ENCODE data around the gene DMAC2L. TPM values are rescaled to one million over a fixed set of nuclear protein-coding genes. Genes with fewer than 3 reads are reported as not detected.
A peak's percentile ranks its signal among the peaks of the same experiment; 100 is the strongest.

The DMAC2L gene
- total and polyA plus RNA-seq, 10 of the 15 experiments (the other 5 are each of a cell fraction or from before 2014, with no cell fraction given): 9.5 to 76.3 (median 28.2) TPM

DNA sequence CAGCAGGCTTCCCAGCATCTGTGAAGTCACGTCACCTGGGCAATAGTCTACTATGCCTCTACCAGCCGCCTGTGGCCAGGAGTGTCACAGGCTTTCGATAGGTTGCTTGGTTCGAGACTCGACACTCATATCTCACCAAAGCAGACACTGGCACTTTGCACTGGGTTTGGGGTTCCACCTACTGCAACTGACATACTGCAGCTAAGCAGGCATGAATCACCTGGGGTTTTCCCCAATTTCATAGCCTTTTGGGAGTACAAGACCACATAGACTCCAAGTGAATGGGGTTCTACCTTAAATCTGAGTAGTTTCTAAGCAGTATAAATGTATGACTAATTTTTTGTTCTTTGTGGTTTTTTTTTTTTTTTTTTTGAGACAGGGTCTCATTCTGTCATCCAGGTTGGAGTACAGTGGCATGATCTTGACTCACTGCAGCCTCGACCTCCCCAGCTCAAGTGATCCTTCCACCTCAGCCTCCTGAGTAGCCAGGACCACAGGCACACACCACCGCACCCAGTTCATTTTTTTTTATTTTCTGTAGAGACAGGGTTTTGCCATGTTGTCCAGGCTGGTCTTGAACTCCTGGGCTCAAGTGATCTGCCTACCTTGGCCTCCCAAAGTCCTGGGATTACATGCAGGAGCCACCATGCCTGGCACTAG is 32.1 kb downstream of the DMAC2L start (continued):
- TF ChIP-seq, protein P1, sequence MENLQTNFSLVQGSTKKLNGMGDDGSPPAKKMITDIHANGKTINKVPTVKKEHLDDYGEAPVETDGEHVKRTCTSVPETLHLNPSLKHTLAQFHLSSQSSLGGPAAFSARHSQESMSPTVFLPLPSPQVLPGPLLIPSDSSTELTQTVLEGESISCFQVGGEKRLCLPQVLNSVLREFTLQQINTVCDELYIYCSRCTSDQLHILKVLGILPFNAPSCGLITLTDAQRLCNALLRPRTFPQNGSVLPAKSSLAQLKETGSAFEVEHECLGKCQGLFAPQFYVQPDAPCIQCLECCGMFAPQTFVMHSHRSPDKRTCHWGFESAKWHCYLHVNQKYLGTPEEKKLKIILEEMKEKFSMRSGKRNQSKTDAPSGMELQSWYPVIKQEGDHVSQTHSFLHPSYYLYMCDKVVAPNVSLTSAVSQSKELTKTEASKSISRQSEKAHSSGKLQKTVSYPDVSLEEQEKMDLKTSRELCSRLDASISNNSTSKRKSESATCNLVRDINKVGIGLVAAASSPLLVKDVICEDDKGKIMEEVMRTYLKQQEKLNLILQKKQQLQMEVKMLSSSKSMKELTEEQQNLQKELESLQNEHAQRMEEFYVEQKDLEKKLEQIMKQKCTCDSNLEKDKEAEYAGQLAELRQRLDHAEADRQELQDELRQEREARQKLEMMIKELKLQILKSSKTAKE (IDR thresholded peaks at IDR 0.05; ENCODE audit: low read depth, poor library complexity, severe bottlenecking): peak; percentile 87
- TF ChIP-seq SP1 (IDR thresholded peaks at IDR 0.05; ENCODE audit: low read depth, low read length) (no peak), TAF1 (IDR thresholded peaks at IDR 0.05; ENCODE audit: borderline replicate concordance, low read depth, low read length) (no peak), IKZF2 (IDR thresholded peaks at IDR 0.05) (peak; percentile 54 to 69; a peak in 3 of 4 replicates), IRF4 (IDR thresholded peaks at IDR 0.05; ENCODE audit: low read depth, low read length) (no peak), CBFB (IDR thresholded peaks at IDR 0.05; ENCODE audit: low read depth) (peak; percentile 46; the same call in 1 of the 2 replicates), CBX5 (IDR thresholded peaks at IDR 0.05; ENCODE audit: low read depth) (no peak), ZBTB40 (IDR thresholded peaks at IDR 0.05; ENCODE audit: borderline replicate concordance) (no peak), MXI1 (IDR thresholded peaks at IDR 0.05; ENCODE audit: low read depth, low read length) (no peak), HDGF (IDR thresholded peaks at IDR 0.05) (no peak), SREBF1 (IDR thresholded peaks at IDR 0.05; ENCODE audit: low read length) (no peak), RAD21 (IDR thresholded peaks at IDR 0.05; ENCODE audit: insufficient read depth, low read depth, low read length) (no peak), DPF2 (IDR thresholded peaks at IDR 0.05) (0 out of 2 replicates have a peak, but pooled peaks have one; percentile 32), MTA2 (IDR thresholded peaks at IDR 0.05; ENCODE audit: low read depth) (peak; percentile 69), JUND (IDR thresholded peaks at IDR 0.05; ENCODE audit: low read depth, low read length) (no peak), FOXK2 (IDR thresholded peaks at IDR 0.05) (no peak), NR2F1 (conservative IDR thresholded peaks at IDR 0.05) (no peak), CHD1 (IDR thresholded peaks at IDR 0.05; ENCODE audit: low read depth, low read length) (no peak), HDAC6 (IDR thresholded peaks at IDR 0.05; ENCODE audit: unreplicated experiment) (no peak), CHD2 (IDR thresholded peaks at IDR 0.05; ENCODE audit: borderline replicate concordance, low read depth, low read length) (no peak), RBBP5 (conservative IDR thresholded peaks at IDR 0.05) (no peak)
- TF ChIP-seq, protein P2, sequence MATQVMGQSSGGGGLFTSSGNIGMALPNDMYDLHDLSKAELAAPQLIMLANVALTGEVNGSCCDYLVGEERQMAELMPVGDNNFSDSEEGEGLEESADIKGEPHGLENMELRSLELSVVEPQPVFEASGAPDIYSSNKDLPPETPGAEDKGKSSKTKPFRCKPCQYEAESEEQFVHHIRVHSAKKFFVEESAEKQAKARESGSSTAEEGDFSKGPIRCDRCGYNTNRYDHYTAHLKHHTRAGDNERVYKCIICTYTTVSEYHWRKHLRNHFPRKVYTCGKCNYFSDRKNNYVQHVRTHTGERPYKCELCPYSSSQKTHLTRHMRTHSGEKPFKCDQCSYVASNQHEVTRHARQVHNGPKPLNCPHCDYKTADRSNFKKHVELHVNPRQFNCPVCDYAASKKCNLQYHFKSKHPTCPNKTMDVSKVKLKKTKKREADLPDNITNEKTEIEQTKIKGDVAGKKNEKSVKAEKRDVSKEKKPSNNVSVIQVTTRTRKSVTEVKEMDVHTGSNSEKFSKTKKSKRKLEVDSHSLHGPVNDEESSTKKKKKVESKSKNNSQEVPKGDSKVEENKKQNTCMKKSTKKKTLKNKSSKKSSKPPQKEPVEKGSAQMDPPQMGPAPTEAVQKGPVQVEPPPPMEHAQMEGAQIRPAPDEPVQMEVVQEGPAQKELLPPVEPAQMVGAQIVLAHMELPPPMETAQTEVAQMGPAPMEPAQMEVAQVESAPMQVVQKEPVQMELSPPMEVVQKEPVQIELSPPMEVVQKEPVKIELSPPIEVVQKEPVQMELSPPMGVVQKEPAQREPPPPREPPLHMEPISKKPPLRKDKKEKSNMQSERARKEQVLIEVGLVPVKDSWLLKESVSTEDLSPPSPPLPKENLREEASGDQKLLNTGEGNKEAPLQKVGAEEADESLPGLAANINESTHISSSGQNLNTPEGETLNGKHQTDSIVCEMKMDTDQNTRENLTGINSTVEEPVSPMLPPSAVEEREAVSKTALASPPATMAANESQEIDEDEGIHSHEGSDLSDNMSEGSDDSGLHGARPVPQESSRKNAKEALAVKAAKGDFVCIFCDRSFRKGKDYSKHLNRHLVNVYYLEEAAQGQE (IDR thresholded peaks at IDR 0.05; ENCODE audit: low read depth, low read length): no peak
